Limb (tissue), 2 donors: ENCODE data around the gene ARL8A.
"Not testable (repeated sequence)": the region's sequence is repeated elsewhere in the genome, so short reads cannot be mapped to it uniquely, and the experiment has no call there.

Source experiments
- DNase-seq, 2 donors: peaks; one replicate each; pipeline ENCODE4 v3.0.0-alpha.2; 2016; ENCODE audit errors: extremely low spot score in 2 of 2

The ARL8A gene

DNA sequence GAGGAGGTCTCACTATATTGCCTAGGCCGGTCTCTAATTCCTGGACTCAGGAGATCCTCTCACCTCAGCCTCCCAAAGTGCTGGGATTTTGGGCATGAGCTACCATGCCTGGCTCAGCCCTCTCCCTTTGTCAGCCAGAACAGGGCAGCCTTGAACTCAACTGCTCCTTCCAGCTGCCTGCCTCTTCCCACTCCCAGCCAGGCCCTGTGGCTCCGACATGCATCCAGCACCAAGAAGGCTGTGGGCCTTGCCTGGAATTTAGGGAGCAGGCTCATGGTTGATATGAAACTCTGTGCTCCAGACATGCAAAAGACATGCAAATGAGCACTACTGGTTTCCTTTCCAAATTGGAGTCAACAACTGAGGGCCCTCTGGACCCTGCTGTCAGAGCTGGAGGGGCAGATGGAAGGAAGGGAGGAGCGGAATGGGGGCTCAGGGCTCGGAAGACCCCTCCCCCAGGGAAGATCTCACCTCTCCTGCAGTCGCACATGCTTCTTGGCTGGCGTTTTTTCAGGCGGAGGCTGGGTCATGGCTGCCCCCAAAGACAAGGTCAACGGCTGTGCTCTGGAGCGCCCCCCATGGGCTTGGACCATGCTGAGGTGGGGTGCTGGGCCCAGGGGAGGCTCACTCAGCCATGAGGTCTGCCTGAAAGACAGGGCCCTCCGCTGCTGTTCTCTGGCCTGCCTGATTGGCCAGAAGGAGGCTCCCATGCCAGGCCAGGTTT, 14.4 kb upstream of the ARL8A start:
- no peak for DNase-seq

DNA sequence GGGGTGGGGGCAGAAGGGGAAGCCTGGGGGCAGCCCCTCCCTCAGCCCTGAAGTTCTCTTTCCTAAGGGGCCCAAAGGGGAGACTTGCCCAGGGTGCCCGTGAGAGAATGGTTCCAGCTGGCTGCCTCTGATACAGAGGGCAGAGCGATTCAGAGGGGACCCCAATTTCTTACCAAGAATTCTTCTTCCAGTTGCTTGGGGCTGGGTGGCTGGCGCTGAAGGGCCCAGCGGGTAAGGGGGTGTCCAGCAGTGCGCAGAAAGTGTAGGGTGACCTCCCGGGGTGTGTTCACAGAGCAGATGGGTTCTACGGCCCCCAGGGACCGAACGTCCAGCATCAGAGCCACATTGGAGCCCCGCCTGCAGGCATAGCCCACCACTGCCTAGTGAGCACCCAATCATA, 13.4 kb upstream of the ARL8A start:
- DNase-seq, result no peak

DNA sequence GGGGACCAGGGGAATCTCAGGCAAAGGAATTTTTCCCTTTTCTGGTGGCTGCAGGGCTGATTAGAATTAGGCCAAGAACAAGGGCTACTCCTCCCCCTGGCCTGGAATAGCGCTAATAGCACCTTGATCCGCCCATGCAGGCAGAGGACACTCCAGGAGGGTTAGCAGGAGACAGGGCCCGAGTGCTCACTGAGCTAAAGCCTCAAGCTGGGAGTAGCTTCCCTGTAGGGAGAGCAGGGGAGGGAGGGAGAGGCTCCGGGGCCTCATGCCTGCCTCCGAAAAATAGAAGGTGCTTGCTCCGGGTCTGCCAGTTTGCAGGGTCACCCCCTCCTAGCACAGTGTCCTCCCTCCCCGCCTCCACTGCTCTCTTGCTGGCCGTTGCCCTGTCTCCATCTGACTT, 12.1 kb upstream of the ARL8A start:
- DNase-seq, result no peak

DNA sequence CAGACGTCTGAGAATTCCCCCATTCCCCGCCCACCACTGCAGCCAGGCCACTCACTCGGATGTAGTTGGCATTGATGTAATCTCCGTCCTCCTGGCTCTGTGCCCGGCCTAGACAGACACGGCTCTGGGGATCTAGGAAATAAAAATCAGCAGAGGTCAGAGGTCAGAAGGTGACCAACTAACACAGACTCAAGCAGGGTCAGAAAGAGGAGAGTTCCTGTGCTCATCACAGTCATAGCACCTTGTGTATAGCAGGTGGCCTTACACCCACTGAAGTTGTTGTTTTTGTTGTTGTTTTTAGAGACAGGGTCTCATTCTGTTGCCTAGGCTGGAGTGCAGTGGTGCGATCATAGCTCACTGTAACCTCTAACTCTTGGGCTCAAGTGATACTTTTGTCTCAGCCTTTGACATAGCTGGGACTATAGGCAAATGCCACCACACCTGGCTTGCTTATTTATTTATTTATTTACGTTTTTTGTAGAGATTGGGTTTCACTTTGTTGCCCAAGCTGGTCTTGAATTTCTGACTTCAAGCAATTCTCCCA, 11.0 kb upstream of the ARL8A start:
- DNase-seq, result no peak

DNA sequence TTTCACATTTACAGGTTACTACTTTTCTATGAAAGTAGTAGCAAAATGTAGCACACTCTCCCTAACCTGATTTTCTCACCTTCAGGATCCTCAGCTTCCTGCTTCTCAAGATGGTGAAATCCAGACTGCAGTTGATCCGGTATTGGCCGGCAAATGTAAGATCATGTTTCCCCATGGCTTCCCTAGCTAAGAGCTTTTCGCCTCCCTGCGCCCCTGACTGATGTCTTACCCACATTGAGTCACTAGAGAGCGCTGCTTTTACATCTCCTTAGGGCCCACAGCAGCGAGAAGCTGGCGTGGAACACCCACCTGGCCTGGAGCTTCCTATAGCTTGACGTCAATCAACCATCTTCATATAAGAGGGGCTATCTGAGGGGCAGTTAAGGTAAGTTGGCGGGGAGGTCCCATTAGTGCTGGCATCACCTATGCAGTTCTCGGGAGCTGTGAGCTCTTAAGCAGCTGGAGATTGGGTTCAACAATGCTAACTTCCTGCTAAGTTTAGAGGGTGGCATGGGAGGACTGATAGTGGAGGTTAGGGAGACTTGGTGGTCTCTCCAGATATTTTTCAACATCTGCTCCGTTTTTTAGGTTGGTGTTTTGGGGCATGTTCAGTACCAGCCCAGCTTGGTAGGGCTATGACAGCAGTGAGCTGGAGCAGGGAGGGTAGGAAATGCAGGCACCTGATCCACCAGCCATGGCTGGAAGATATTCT, 10.4 kb upstream of the ARL8A start:
- DNase-seq, result no peak

DNA sequence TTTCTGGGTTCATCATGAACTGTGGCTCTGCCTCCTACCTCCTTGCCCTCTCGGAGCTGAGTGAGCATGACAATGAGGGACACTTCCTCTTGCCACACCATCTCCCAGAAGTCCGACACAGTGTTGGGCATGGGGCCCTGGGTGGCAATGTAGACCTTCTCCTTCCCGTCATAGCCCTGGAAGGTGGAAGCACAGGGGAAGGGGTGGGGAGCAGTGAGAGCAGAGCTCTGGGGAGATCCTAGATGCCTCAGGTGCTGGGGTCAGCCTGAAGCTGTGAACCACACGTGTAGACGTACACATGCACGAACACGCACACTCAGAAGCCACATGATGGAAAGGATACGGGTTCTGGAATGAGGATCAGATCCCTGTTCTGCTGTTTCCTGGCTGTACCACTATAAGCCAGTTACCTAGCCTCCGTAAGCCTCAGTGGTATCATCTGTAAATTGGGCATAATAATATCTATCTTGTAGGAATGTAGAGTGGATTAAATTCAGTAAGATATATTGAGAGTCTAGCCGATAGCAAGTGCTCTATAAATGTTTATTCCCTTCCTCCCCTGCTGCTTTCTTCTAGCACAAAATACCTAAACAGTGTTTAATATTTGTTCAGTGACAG, 9.7 kb upstream of the ARL8A start:
- no peak for DNase-seq

DNA sequence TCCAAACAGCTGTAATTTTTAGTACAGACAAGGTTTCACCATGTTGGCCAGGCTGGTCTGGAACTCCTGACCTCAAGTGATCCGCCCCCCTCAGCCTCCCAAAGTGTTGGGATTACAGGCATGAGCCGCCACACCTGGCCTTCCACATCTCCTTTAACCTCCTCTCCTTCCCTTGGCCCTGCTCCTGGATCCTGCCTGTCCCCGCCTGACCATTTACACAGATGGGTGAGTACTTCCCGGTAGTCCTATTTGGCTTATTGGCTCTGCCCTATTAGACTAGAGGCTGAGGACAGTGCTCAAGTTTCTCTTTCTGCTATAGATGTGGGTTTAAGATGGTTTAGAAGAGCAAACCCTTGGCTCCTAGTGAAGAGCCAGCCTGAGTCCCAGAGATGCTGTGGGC, 8.7 kb upstream of the ARL8A start:
- DNase-seq, result no peak

DNA sequence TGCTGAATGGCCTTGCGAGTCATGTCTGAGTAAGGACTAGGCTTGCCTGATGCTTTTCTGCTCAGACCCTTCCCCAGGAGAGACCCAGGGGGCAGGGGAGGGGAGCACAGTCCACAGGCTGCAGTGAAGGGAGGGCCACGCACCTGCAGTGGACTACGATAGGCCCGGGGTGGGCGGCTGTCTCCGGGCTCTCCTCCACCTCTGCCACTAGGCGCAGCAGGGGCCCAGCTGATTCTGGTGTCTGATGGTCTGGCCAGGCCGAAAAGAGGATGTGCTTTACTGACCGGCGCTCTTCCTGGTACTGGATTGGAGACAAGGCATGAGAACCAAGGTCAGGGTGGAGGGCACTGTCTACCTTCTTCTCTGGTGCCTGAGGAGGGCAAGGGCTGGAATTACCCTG, 7.9 kb upstream of the ARL8A start:
- no peak for DNase-seq

DNA sequence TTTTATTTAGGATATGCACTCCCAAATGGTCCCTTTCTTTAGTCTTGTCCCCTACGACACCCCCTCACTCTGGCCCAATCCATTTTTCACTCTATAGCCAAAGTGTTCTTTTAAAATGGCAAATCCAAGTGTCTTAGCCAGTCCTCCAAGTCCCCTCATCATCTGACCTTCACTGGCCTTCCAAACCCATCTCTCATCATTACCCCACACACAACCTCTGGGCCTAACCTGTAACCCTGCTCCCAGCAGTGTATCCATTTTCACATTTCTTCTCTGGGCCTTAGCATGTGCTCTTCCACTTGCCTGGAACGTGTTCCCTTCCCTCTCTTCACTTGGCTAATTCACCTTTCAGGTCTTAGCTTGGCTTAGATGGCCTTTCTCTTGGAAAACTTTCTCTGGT, 6.5 kb upstream of the ARL8A start:
- DNase-seq, result no peak

DNA sequence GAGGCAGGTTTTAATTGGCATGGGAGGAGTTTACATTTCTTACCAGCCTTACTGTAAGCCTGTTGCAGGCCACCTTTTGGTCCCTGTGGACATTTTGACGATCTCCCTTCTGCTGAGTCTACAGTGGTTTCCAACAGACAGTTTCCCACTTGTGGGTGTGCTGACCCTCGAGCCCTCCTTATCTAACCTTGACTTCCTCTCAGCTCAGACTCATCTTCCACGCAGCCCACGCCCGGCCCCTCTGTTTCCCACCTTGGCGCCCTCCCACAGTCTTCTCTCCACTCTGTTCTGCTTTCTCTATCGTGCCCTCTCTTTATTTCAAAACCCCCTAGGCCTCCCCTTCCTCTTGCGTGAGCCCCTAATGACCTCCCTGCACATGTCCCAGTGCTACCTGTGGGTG, 6.1 kb upstream of the ARL8A start:
- DNase-seq, result no peak

DNA sequence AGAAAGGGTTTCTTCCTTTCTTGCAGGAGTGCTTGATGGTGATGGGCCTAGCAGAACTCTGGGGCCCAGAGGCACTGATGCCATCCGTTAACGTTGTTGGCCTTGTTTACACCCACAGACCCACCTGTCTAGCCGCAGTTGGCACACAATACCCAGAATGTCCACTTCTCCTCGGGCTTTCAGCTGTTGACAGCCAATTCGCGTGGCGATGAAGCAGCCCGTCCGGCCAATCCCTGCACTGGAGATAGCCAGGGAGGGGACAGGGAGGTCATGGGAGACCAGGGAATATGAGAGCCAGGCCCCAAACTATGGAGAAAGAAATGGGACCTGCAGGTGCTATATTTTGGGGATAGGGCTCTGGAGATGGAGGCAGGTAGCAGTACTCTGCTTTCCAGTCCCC, 5.7 kb upstream of the ARL8A start:
- no peak for DNase-seq

DNA sequence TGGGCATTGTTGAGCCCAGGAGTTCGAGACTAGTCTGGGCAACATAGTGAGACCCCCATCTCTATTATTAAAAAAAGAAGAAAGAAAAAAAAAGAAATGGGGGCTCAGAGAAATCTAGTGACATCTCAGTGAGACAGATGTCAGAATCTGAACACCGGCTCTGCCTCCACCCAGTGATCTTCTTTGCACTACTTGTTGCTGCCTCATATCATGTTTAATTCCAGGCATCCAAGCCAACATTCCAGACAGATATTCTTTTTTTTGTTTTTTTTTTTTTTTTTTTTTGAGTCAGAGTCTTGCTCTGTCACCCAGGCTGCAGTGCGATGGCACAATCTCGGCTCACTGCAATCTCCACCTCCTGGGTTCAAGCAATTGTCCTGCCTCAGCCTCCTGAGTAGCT, 5.0 kb upstream of the ARL8A start:
- no peak for DNase-seq

DNA sequence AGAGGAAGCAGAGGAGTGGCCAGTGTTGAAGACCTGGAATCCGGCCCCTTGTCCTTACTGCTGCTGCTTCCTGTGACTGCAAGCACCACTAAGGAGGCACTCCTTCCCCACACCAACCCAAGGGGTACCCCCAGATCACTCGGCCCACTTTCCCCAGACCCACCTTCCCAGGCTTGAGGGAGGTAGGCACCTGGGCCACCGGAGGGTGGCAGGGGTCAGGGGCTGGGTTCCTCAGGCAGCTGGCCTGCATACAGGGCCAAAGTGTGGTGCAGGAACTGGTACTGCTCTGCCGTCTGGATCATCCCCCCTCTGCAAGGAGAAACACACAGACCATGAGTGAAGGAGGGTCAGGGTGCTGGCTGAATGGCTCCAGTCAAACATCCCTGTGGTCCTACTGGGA, 3.9 kb upstream of the ARL8A start:
- DNase-seq, result no peak

DNA sequence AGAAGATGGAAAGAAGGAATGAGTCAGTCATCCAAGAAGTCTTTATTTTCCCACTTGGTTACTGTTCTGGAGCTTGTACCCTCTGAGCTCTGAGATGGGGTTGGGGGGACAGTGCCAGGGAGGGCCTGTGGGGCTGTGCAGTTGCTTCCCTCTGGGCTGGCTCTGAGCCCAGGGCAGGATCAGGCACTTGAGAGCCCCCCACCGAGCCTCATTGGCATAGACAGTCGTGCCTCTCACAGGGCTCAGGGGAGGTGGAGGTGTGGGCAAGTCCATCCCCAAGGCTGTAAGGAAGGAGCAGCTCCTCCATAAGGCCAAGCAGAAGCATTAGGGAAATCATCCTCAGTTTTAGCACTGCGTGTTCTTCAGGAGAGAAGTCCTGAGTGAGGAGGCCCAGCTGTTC, 2.5 kb upstream of the ARL8A start:
- DNase-seq, result no peak

DNA sequence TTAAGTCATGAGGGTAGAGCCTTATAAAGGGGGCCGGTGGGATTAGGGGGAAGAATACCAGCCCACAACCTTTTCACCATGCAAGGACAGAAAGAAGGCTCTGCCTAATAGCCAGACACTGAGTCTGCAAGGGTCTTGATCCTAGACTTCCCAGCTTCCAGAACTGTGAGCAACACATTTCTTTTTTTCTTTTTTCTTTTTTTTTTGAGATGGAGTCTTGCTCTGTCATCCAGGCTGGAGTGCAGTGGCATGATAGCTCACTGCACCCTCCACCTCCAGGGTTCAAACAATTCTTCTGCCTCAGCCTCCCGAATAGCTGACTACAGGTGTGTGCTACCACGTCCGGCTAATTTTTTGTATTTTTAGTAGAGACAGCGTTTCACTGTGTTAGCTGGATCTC, 1.7 kb upstream of the ARL8A start:
- DNase-seq, result no peak

DNA sequence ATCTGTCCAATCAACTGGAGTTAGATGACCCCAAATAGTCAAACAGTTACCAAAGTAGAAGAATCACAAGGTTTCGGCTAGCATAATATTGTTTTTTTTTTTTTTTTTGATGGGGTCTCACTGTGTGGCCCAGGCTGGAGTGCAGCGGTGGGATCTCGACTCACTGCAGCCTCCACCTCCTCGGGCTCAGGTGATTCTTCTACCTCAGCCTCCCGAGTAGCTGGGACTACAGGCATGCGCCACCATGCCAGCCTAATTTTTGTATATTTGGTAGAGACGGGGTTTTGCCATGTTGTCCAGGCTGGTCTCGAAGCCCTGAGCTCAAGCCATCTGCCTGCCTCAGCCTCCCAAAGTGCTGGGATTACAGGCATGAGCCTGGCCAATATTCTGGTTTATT, 1.2 kb upstream of the ARL8A start:
- not testable (repeated sequence) for DNase-seq

DNA sequence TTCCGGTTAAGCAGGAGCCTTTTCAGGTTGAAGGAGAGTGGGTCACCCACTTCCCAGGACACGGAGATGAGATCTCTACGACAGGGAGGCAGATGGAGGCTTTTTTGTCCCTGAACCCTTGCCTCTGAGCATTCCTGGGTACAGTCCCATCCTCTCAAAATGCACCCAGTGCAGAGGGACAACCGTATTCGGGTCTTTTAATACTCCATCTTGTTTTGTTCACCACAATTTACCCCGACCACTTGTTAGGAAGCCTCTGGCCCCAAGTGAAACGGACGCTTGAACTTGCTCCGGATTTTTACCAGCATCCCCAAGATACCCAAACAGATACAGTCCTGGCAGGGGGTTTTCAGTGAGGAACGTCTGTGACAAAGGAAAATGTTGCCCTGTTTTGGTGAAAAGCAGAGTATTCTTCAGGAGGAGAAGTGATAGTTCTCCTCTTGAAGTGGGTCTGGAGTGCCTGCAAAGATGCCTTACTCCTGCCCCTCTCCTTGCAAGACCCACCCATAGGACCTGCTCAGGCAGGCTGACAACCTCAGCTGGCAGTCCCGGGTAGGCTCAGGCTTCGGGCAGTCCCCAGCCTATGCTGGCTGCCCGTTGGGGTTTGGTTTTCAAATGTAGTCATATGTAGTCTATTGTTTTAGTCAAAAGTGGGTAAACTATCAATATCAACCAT, 669 bp upstream of the ARL8A start:
- no peak for DNase-seq

DNA sequence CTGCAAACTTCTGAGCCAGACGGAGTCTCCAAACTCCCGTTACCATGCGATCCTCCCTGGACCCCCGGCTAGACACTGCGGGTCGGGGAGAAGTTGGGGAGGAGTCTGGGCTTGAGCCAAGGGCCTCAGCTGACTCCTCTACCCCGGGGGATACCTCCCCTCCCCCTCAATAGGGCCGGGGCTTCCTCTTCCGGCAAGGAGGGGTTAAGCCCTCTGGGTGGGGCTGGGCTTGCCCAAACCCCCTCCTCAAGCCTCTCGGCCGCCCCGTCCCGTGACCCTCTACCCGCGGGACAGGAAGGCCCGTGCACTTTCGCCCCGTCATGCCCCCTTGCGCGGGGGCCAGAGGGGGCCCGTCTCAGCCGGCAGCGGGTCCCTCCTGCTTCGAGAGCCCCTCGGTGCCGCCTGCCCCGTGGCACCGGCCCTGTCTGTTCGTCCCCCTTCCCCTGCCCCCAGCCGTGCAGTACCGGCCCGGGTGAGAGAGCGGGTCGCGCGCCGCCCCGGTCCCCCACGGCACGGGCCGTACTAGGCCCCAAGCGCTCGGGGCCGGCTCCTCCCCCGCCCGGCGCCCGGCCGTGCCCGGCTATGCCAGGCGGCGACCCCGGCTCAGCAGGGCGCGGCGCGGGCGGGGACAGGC, 652 bp downstream of the ARL8A start:
- peak in 1 of 2 donors; percentile 77 for DNase-seq

DNA sequence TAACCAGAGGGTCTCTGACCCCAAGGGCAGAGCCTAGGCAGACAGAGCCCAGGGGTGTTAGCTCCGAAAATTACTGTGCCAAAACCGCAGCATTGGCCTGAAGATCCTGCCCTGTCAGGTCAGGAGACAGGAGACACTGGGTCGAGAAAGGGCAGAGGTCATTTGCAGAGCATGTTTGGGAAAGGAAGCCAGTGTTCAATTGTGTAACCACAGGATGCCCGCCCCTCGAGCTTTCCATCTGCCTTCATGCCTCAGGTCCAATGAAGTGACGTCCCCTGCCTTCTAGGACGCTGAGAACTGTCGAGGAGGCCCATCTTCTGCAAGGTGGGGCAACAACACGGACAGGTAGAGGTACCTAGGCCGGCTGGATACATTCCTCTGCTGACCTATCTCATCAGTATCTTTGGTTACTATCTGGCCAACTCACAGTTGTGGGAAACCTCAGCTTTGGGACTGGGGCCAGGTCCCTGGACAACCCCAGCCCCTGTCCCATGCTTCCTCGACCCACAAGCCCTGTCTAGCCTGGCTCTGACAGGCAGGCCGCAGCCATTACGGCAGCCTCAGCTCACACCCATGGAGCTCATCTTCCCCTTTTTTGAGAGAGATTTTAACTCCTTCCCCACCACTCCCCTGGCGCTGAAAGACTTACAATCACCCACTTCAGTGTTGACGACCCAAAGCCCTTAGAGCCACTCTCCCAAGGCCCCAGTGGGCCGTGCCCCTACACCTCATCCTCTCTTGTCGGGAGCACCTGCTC, 1.3 kb downstream of the ARL8A start:
- no peak for DNase-seq

DNA sequence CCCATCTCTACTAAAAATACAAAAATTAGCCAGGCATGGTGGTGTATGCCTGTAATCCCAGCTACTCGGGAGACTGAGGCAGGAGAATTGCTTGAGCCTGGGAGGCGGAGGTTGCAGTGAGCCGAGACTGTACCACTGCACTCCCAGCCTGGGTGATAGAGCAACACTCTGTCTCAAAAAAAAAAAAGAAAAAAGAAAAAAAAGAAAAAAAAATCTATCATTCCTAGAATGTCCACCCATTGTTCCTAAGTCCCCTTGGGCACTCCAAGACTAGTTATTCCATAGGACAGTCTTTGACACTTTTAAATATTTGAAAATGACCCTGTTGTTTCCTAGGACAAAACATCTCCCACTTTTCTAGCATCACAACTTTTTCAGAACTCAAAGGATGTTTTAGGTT, 3.1 kb downstream of the ARL8A start:
- DNase-seq, result not testable (repeated sequence)

DNA sequence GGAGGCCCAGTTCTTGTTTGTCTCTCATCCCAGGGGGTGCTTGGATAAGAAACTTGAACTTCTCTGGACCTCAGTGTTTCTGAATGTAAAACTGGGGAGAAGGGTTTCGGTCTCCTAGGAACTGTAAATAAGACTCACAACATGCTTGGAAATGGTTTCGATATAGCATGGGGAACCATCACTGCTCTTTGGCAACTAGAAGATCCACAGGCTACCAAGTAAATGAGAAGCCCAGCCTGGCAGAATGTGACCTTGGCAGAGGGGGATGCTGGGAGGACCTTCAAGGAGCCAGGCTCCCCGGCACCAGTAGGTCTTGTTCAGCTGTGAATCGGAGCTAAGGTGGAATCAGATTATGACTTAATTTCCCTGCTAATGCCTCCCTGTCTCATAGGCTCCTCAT, 3.7 kb downstream of the ARL8A start:
- DNase-seq, result no peak
